ENCODE data around the gene TRMT13. TPM values are rescaled to one million over a fixed set of nuclear protein-coding genes. Genes with fewer than 3 reads are reported as not detected.
"Not testable (repeated sequence)": the region's sequence is repeated elsewhere in the genome, so short reads cannot be mapped to it uniquely, and the experiment has no call there.

TRMT13 gene
- total RNA-seq, 6 experiments from 2014 or later, result 9.9 to 13.0 (median 12.0) TPM

DNA sequence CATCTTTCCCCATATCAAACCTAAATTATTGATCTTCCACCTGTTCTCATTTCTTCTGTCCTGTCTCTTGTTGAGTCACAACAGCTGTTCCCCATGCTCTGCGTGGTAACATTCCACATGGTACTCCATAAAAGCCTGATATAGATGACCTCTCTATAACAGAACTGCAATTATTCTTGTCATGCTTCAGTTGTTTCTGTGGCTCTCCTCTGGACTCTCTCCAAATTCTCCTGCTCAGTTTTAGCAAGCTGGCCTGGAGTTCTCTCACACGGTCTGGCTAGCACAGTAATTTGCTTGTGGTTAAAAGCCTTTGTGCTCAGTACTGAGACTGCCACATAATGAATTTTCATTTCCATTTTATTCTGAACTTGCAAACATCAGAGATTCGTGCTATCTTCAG lies 55.7 kb downstream of the TRMT13 start:
- no peak overlapping the region for H3K4me3 Mint-ChIP-seq
- TF ChIP-seq, protein P1, sequence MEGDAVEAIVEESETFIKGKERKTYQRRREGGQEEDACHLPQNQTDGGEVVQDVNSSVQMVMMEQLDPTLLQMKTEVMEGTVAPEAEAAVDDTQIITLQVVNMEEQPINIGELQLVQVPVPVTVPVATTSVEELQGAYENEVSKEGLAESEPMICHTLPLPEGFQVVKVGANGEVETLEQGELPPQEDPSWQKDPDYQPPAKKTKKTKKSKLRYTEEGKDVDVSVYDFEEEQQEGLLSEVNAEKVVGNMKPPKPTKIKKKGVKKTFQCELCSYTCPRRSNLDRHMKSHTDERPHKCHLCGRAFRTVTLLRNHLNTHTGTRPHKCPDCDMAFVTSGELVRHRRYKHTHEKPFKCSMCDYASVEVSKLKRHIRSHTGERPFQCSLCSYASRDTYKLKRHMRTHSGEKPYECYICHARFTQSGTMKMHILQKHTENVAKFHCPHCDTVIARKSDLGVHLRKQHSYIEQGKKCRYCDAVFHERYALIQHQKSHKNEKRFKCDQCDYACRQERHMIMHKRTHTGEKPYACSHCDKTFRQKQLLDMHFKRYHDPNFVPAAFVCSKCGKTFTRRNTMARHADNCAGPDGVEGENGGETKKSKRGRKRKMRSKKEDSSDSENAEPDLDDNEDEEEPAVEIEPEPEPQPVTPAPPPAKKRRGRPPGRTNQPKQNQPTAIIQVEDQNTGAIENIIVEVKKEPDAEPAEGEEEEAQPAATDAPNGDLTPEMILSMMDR (IDR thresholded peaks at IDR 0.05), result no peak
- H3K27ac Mint-ChIP-seq, result no peak overlapping the region

DNA sequence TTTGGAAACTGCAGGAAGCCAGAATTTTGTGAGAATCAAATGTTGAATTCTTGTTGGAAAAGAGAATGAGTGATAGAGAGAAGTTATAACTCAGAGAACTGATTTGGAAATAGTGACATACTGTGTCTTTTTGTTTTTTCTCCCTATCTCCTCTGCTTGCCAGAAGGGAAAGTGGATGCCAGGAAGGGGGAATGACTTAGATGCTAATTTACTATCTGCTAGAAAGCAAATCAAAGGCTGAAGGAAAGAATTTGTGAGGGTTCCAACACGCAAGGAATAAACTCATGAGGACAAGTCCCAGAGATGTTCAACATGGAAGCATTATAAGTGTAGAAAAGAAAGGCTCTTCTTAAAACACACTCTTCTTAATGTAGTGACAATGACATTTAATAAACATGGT lies 65.6 kb downstream of the TRMT13 start:
- Mint-ChIP-seq H3K4me3 (no peak overlapping the region), H3K27ac (no peak overlapping the region), H3K36me3 (ENCODE audit: low read depth) (peaks cover 39% of the 10 kb centered on the region), H3K9me3 (peaks cover 8% of the 10 kb centered on the region; the same call in 1 of the 2 replicates), H3K27me3 (ENCODE audit: insufficient read depth) (no peaks in the 10 kb centered on the region), H3K4me1 (ENCODE audit: low read depth) (no peaks in the 10 kb centered on the region)
- TF ChIP-seq, protein P1 (IDR thresholded peaks at IDR 0.05), result no peak
- no peak for DNase-seq

More for the DNA sequence above, 55.7 kb downstream of the TRMT13 start:
- Mint-ChIP-seq H3K36me3 (ENCODE audit: low read depth) (no peaks in the 10 kb centered on the region), H3K27me3 (ENCODE audit: insufficient read depth) (no peaks in the 10 kb centered on the region), H3K4me1 (ENCODE audit: low read depth) (no peaks in the 10 kb centered on the region), H3K9me3 (no peaks in the 10 kb centered on the region)
- DNase-seq, result peak; percentile 48

DNA sequence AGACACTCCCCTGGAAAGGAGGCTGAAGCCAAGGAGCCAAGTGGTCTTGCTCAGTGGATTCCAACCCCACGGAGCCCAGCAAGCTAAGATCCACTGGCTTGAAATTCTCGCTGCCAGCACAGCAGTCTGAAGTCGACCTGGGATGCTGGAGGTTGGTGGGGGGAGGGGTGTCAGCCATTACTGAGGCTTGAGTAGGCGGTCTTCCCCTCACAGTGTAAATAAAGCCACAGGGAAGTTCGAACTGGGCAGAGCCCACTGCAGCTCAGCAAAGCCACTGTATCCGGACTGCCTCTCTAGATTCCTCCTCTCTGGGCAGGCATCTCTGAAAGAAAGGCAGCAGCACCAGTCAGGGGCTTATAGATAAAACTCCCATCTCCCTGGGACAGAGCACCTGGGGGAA lies 67.1 kb downstream of the TRMT13 start:
- not testable (repeated sequence) for H3K4me3 Mint-ChIP-seq

More for the DNA sequence above, 67.1 kb downstream of the TRMT13 start:
- H3K27me3 Mint-ChIP-seq (ENCODE audit: insufficient read depth); H3K4me1 Mint-ChIP-seq (ENCODE audit: low read depth); H3K27ac Mint-ChIP-seq; DNase-seq: not testable (repeated sequence)
- Mint-ChIP-seq H3K36me3 (ENCODE audit: low read depth) (peaks cover 53% of the 10 kb centered on the region), H3K9me3 (peaks cover 15% of the 10 kb centered on the region)

Other genes with a start within 250 kb of the TRMT13 start
- 10 to 100 TPM; 16.4 to 30.8 (median 25.2) TPM for gene SLC35A3, start 163.2 kb upstream of the TRMT13 start, total RNA-seq (2021; fragmentation: NEBNext Ultra II Directional; extraction: Animal tissue kit (Norgen Biotek cat#: 25700))
- gene SASS6, start 233 bp upstream of the TRMT13 start, total RNA-seq (2021; fragmentation: NEBNext Ultra II Directional; extraction: Animal tissue kit (Norgen Biotek cat#: 25700)), result 1 to 10 TPM; 2.8 to 4.8 (median 4.2) TPM
- under 1 TPM in 4 of 6 experiments, not detected in 2; 0.14 to 0.23 (median 0.15) TPM for gene LRRC39, start 45.1 kb downstream of the TRMT13 start, total RNA-seq (2021; fragmentation: NEBNext Ultra II Directional; extraction: Animal tissue kit (Norgen Biotek cat#: 25700))
- 10 to 100 TPM in 3 of 6 experiments, 1 to 10 TPM in 3; 8.6 to 12.3 (median 10.2) TPM for gene DBT, start 116.7 kb downstream of the TRMT13 start, total RNA-seq (2021; fragmentation: NEBNext Ultra II Directional; extraction: Animal tissue kit (Norgen Biotek cat#: 25700))
- 10 to 100 TPM; 47.4 to 55.7 (median 53.2) TPM for gene RTCA, start 133.1 kb downstream of the TRMT13 start, total RNA-seq (2021; fragmentation: NEBNext Ultra II Directional; extraction: Animal tissue kit (Norgen Biotek cat#: 25700))
- gene CDC14A, start 219.3 kb downstream of the TRMT13 start, total RNA-seq (2021; fragmentation: NEBNext Ultra II Directional; extraction: Animal tissue kit (Norgen Biotek cat#: 25700)), result 1 to 10 TPM; 2.4 to 5.1 (median 3.0) TPM

All from HFFc6 (cell line).